NCI-H524 (cell line): ENCODE data around the gene FOXJ3.

Experiments used
- DNase-seq, 2 experiments: peaks; one replicate each; lab custom pipeline; 2025; lab: John Stamatoyannopoulos, UW

FOXJ3 gene

DNA sequence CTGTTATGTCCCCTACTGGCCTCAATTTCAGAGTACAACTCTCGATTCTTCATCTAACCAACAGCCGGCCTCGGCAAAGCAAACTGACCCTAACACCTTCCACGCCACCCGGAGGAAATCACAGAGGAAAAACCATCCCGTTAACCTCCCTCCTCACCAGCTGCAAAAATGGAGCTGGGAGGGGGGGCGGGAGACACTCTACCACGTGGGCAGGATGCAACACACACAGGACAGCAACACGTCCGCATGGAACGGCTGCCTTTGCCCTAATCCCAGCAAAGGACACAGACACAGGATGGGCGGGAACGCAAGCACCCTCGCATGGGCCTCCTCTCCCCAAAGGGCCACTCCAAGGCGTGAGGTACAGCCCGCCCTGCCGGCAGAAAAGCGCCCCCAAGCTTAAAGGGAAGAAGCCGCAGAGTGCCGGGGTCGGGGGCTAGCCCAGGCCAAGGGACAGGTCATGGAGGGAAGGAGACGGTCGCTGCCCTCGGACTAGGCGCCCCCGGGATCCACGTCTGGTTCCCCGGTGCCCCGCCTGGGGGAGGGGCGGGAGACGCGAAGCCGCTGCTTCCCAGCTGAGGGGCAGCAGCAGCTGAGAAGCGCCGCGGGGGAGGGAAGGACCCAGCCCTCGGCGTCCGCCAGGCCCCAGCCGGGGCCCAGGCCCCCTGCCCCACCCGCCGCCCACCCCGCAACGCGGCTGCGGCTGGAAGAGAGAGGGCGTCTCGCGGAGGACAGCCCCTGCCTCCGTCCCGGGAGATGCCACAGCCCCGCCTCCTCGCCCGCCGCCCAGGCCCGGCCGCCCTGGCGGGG, 590 bp downstream of the FOXJ3 start:
- DNase-seq: peak; percentile 62 to 84

DNA sequence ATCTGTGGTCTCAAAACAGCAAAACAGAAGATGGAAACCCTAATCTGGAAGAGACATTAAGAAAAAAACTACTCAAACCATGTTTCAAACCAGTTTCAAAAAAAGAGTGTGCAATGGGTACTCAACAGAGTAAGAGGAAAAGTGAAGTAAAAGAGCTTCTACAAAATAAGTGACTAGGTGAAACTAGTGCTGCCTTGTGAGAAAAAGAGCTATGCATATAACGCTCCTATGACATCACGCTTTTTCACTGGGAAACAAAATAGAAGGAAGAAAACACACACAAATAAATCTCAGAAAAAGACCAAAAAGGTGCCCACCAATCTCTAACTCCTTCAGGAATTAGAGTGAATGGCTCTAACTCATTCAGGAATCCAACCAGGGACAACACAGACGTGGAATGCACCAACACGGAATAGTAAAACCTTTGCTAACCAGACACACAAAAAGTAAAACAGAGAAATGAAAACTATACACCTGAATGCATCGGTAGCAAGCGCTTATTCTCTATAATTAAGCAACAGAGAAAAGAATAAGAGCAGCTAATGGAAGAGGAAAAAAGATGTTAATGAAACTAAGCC, 1.3 kb downstream of the FOXJ3 start:
- no peak for DNase-seq

DNA sequence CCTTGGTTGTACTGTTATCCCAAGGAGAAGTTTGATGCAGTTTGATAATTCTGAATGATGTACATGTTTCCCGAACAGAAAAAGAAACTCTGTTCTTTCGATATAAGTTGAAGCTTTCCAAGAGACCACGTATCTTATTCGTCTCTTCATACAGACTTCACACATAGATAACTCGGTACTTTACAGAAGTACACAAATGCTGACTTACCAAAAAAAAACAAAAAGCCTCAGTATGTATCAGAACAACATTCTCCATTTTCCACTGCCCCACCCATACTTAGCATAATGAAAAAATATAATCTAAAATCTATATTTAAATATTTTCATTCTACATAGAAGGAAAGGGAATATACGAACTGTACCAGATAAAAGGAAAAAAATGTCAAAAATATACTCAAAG, 2.2 kb downstream of the FOXJ3 start:
- no peak for DNase-seq

DNA sequence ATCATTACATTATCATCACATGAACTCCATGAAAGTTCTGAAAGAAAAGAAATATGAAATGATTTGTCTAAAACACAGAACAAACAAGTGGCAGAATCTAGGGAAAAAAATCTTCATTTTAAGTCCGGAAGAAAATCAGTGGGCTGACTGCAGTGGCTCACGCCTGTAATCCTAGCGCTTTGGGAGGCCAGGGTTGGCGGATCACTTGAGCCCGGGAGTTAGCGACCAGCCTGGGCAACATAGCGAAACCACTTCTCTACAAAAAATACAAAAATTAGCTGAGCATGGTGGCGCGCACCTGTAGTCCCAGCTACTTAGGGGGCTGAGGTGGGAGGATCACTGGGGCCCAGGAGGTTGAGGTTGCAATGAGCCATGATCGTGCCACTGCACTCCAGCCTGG, 4.8 kb downstream of the FOXJ3 start:
- no peak for DNase-seq

DNA sequence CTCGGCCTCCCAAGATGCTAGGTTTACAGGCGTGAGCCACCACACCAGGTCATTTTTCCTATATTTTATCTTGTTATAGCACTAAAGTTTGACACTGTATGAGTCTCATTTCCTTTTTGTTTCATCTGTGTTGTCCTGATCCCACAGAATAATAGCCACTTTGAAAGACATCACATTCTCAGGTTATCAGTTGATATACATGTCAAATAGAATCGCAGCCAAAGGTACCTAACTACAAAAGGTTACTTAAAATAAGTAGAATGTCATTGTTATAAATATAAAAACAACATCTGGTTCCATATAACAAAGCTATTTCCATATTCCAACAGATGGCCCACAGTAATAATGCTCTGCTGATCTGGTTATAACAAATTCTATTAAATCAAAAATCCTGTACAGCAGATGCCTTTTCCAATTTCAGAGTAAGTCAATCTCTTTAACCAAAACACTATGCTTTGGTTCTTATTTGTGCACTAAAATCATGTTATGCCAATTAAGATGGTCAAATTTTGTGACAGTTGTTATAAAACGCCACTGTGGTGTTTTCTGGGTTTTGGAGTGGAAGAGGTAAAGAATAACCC, 6.0 kb downstream of the FOXJ3 start:
- peak in 1 of 2 experiments; percentile 57 for DNase-seq

DNA sequence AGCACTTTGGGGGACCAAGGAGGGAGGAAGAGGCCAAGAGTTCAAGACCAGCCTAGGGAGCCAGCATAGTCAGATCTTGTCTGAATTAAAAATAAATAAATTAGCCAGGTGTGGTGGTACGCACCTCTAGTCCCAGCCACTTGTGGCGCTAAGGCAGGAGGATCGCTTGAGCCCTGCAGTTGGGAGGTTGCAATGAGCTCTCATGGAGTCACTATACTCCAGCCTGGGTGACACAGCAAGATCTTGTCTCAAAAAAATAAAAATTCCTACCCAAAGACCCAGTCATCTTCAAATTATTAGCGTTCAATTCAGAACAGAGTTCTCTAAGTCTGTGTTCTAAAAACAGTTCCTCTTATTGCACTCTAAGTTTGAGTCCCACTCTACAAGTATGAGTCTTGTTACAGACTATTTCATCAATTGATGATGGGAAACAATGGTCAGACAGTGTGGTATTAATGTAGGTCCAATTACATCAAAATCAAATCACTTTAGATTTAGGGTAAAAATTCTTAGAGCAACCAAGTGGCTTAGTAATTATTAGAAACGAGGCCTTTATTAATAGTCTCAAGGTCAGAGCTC, 6.9 kb downstream of the FOXJ3 start:
- no peak for DNase-seq

DNA sequence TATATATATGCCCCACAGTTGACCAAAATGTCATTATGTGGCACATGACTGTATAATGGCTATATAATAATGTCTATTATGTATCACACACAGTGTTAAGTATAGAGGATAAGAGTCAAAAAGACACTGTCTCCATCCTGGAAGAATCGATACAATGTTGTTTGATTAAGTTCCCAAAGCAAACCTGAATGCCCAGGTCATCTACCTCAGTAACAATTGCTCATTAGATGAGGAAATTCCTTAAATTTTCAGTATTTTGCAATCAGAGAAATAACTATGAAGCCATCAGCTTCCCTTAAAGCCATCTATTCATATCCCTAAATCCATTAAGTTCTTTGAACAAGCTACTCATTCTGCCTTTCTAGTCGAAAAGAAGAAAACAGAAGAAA, 10.0 kb downstream of the FOXJ3 start:
- DNase-seq: no peak

DNA sequence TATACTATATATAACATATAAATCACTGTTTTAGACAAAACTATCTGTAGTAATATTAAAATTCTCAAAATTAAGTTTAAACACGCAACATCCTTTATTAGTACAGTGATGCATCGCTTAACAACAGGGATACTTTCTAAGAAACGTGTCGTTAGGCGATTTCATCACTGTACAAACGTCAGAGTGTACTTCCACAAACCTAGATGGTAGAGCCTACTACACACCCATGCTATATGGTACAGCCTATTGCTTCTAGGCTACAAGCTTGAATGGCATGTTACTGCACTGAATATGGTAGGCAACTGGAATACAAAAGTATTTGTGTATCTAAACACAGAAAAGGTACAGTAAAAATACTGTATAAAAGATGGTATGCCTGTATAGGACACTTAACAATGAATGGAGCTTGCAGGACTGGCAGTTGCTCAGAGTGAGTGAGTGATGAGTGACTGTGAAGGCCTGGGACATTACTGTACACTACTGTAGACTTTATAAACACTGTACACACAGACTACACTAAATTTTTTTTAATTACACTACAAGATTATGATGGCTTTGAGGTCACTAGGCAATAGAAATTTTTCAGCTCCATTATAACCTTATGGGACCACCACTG, 10.5 kb downstream of the FOXJ3 start:
- DNase-seq: no peak

DNA sequence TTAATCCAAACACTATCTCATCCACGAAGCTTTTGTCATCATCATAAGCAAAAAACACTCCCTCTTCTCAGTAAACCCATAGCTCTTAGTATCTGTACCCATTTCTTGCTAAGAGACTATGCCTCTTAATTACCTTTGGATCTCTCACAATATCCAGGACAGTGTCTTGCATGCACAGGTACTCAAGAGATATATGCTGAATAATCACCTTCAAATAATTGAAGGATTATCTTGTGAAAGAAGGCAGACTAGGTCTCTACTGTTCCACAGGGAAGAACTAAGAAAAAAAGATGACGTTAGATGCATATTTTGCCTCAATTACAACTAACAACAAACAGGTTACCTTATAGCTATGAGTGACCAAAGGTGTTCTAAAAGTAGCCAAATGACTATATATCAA, 11.5 kb downstream of the FOXJ3 start:
- no peak for DNase-seq

DNA sequence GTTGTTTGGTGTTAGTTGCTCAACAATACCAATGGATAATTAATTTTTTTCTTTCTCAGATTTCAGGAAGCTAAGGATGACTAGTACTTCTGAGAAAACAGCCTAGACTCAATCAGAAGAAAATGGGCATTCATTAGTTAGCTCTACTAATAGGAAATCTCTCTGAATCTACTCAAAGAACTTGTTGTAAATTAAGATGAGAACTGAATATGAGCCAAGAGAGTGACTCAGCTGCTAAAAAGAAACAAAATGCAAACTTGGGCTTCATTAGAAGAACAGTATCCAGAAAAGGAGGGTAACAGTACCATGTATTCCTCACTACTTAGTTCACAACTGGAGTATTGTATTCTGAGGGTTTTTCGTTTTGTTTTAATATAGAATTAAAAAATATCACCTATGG, 12.5 kb downstream of the FOXJ3 start:
- no peak for DNase-seq

DNA sequence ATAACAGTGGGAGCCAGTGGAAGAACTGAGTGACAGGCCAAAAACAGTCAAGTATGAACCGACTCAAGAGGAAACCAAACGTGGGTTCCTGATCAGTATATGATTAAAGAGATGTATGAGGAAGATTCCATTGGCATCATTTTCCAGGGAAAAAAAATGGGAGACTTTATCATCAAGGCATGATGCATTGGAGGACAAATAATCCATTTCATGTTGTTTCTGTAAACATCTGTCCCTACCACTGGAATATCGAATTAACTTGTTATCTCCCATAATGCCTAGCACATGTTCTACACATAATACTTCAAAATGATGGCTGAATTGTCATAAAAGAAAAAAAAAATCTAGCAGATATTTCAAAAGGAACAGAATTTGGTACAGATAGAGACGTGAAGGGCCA, 13.3 kb downstream of the FOXJ3 start:
- DNase-seq: no peak

DNA sequence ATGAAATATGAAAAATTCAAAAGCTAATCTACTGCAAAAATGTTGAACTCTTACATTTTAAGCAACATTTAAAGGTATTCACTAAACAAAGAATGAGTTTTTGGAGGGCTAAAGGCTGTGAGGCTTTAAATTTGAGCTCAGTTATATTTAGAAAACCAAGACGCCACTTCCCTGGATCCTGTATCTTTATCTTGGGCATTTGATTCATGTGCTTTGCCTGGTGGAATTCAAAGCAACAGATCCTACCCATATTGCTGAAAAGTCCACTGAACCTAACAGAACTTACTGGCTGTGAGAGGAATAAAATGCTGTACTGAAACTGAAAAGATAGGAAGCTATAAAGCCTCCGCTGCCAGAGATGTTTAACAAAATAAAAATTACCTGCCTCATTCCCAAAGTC, 14.3 kb downstream of the FOXJ3 start:
- no peak for DNase-seq

DNA sequence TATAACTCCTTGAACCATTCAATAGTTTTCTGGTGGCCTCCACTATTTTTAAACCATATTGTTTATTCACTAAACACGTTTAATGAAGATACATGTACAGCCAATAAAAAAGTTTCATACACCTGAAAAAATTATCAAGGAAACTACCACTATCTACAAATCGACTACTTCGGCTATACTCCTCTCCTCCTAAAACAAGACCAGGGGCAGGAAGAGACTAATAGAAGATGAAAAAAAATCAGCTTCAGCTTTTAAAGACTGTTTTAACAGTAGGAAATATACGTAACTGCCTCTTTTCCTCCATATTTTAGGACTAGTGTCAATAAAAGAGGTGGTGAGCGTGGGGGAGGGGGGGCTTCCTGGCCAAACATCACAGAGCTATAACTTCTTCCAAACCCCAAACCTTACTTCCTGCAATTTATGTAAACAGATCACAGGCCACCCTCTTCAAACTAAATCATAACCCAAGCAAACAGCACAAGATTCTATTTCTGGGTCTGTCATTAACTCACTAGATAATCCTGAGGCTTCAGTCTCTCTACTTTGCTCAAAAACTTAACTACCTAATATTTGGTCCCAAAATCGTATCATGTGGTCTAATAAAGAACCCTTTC, 15.1 kb downstream of the FOXJ3 start:
- DNase-seq: no peak

DNA sequence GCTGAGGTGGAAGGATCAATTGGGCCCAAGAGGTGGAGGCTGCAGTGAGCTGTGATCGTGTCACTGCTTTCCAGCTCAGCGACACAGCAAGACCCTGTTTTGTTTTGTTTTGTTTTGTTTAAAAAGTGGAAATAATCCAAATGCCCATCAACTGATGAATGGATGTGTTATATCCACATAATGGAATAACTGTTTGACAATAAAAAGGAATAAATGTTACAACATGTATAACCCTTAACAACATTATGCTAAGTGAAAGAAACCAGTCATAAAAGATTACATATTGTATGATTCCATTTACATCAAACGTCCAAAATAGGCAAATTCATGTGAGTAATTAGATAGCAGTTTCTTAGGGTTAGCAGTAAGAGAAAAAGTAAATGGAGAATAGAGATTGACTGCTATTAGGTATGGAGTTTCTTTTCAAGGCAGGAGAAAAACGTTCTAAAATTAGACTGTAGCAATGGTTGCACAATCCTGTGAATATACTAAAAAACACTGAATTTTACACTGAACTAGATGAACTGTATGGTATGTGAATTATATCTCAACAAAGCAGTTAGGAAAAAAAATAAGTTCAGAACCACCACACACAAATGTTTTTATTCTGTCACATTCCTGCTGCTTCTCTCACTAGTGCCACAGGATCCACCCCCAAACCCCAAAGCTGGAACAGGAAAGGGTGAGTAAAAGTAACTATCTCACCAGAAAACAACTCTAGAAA, 15.7 kb downstream of the FOXJ3 start:
- no peak for DNase-seq

DNA sequence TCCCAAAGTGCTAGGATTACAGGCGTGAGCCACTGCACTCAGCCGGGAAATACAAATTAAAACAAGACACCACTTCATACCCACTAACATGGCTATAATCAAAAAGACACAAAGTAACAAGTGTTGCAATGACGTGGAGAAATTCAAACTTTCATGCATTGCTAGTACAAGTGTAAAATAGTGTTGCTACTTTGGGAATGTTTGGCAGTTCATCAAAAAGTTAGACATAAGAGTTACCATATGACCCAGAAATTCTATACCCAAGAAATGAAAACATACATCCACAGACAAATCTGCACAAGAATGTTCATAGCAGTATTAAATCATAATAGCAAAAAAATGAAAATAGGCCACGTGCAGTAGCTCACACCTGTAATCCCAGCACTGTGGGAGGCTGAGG, 16.4 kb downstream of the FOXJ3 start:
- DNase-seq: no peak

DNA sequence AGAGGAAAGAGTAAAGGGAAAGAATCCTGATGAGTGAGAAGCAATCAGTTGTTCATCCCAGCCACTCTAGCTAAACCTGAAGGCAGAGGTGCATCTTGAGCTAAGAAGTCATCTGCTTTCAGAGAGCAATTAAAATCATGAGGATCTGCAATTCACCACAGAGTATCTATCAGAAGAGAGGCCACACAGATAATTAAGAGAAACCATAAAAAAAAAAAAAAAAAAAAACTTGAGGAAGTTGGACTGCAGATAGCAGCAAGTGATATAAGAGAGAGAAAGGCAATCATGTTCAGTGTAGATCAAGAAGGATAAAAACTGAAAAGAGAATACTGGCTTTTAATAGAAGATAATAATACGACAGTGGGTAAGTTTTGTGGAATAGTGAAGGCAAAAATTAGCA, 17.7 kb downstream of the FOXJ3 start:
- no peak for DNase-seq

DNA sequence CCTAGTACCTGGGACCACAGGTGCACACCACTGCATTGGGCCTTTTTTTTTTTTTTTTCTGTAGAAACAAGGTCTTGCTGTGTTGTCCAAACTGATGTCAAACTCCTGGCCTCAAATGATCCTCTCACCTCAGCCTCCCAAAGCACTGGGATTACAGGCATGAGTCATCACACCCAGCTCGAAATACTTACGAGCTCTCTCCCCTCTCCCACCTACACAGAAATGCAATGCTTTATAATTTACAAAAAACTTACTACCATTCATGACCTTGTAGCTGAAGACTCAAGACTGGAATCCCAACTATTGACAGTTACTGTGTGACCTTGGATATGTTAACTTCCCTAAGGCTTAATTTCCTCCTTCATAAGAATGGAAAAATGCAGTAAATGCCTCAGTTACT, 18.7 kb downstream of the FOXJ3 start:
- DNase-seq: no peak

DNA sequence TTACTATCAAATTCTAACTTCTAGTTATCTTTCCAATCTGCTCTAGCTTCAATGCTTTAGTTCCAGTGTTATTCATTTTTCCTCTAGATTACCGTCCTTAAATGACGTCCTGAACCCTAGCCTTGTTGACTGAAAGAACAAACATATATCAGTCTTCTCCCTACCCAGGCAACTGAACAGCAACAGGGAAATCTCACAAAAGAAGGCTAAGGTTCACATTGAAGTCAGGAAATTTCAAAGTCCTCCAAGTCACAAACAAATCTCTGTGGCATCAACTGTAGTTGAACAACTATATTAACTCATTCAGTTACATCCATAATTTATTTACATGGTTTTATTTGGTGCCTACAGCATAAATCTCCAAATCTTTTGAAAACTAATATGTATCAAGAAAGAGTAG, 19.5 kb downstream of the FOXJ3 start:
- DNase-seq: no peak

DNA sequence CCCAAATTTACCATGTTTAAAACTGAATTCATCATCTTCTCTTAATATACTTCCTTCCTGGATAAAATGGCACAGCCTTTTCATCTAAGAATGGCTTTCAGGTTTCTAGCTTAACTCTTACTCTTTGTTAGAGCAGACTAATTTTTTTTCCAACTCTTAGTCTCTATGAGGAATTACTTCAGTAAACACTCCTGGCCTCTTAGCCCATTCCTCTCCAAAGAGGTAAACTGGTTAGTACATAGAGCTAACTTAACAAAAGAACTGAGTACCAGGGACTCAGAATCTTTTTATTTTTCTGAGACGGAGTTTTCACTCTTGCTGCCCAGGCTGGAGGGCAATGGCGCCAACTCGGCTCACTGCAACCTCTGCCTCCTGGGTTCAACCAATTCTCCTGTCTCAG, 21.1 kb downstream of the FOXJ3 start:
- no peak for DNase-seq

DNA sequence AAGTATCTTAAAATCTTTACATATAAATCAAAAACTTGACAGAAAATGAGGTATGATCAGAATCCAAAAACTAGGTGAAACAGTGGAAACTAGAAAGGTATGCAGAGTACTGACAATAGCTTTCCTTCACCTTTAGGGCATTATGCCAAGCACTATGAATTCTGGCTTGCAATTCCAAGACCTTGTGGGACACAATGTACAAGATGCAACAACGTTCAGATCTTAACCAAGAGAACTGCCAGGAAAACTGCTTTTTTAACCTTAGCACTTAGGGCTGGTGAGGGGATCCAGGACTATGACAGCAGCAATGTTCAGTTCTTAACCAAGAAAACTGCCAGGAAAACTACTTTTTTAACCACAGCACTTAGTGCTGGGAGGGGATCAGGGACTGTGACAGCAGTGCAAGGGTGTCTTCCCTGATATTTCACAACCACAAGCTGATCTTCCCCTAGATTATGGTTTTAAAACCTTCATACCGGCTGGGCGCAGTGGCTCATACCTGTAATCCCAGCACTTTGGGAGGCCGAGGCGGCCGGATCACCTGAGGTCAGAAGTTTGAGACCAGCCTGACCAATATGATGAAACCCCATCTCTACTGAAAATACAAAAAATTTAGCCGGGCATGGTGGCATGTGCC, 22.3 kb downstream of the FOXJ3 start:
- DNase-seq: no peak

DNA sequence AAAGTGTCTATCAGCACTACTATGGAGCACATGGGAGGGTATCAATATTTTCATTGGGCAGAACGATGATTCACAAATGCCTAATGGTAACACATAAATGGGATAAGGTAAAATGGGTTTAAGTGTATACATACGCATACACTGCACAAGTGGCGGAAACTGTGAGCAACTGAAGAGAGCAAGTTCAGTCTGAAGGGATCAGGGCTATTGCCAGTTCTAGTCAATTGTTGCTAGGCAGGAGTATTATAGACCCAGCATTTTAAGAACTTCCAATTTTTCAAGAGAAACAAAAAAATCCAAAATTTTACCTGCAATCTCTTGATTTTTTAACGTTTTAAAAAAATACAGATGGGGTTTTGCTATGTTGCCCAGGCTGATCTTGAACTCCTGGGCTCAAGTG, 23.1 kb downstream of the FOXJ3 start:
- no peak for DNase-seq
